NCI-H128 (cell line): ENCODE measurements around the gene SYN1.

Source experiments
- DNase-seq: peaks from one replicate; lab custom pipeline; 2025; ENCODE audit not compliant: unreplicated experiment; lab: John Stamatoyannopoulos, UW

Gene SYN1

GRCh38 chrX:47574076-47574546 is 45.5 kb downstream of the SYN1 start:
- DNase-seq, result no peak

GRCh38 chrX:47573341-47574075 is 46.1 kb downstream of the SYN1 start:
- DNase-seq, result no peak

GRCh38 chrX:47572773-47573340 is 46.8 kb downstream of the SYN1 start:
- no peak for DNase-seq

GRCh38 chrX:47571896-47572295 is 47.8 kb downstream of the SYN1 start:
- DNase-seq, result no peak

- no peak for DNase-seq
These were observed 48.4 kb downstream of the SYN1 start for GRCh38 chrX:47571215-47571614.

- DNase-seq, result no peak
These were observed 48.9 kb downstream of the SYN1 start for GRCh38 chrX:47570794-47571193.

GRCh38 chrX:47568656-47569295 is 50.9 kb downstream of the SYN1 start:
- DNase-seq, result no peak

GRCh38 chrX:47566841-47567240 is 52.8 kb downstream of the SYN1 start:
- DNase-seq, result no peak

GRCh38 chrX:47564438-47565085 is 55.1 kb downstream of the SYN1 start:
- DNase-seq, result no peak

GRCh38 chrX:47563801-47564315 is 55.8 kb downstream of the SYN1 start:
- DNase-seq, result no peak

GRCh38 chrX:47562615-47563243 is 56.9 kb downstream of the SYN1 start:
- DNase-seq, result no peak

GRCh38 chrX:47561659-47562151 is 58.0 kb downstream of the SYN1 start:
- no peak for DNase-seq

GRCh38 chrX:47560934-47561658 is 58.6 kb downstream of the SYN1 start, which contains the start of gene ARAF:
Gene ARAF (plus strand): TSS chrX:47561205. CDS start chrX:47562968, 1,763 bp downstream.
- peak; percentile 98 for DNase-seq

- DNase-seq, result no peak
These were observed 59.3 kb downstream of the SYN1 start for GRCh38 chrX:47560179-47560933.

GRCh38 chrX:47558436-47558835 is 61.2 kb downstream of the SYN1 start:
- DNase-seq, result no peak

- DNase-seq, result peak; percentile 6
These were observed 63.5 kb downstream of the SYN1 start for GRCh38 chrX:47556045-47556623.

- DNase-seq, result no peak
These were observed 76.2 kb downstream of the SYN1 start for GRCh38 chrX:47543496-47543895.

- peak; percentile 46 for DNase-seq
These were observed 78.7 kb downstream of the SYN1 start for GRCh38 chrX:47540754-47541538.
